GM21390 (cell line): ENCODE results near the gene MSH2.
A peak's percentile ranks its signal among the peaks of the same experiment; 100 is the strongest.

Experiments
- ATAC-seq: cut with Tn5 transposase; IDR thresholded peaks from one replicate; pipeline ENCODE4 v1.9.1; 2021; ENCODE audit not compliant: unreplicated experiment

Gene MSH2

GRCh38 chr2:47504174-47504810 is 101.3 kb downstream of the MSH2 start:
- ATAC-seq = no peak

GRCh38 chr2:47506024-47506423 is 103.1 kb downstream of the MSH2 start:
- ATAC-seq = no peak

- ATAC-seq = no peak
Observed at GRCh38 chr2:47506436-47506835, 103.5 kb downstream of the MSH2 start.

- ATAC-seq = no peak
Observed at GRCh38 chr2:47508080-47508479, 105.1 kb downstream of the MSH2 start.

GRCh38 chr2:47508641-47509040 is 105.7 kb downstream of the MSH2 start:
- no peak for ATAC-seq

GRCh38 chr2:47509250-47509649 is 106.3 kb downstream of the MSH2 start:
- ATAC-seq = no peak

GRCh38 chr2:47509821-47510385 is 106.9 kb downstream of the MSH2 start:
- no peak for ATAC-seq

DNA sequence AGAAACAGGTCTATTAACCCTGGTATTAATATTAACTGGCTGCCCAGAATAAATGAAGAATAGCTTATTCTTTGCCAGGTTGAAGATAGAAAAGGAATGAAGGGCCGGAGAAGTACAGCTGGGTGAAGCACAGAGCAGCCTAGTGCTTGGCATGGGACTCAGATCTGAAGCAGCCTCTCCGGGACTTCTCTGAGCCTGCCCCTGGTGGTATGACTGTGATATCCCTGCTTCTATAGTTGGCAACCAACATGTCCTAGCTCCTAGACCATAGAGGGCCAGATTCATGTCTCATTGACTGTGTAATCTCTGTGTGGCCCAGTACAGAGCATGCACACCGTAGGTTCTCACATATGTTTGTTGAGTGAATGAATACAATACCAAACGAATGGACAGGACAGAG is 107.8 kb downstream of the MSH2 start:
- no peak for ATAC-seq

DNA sequence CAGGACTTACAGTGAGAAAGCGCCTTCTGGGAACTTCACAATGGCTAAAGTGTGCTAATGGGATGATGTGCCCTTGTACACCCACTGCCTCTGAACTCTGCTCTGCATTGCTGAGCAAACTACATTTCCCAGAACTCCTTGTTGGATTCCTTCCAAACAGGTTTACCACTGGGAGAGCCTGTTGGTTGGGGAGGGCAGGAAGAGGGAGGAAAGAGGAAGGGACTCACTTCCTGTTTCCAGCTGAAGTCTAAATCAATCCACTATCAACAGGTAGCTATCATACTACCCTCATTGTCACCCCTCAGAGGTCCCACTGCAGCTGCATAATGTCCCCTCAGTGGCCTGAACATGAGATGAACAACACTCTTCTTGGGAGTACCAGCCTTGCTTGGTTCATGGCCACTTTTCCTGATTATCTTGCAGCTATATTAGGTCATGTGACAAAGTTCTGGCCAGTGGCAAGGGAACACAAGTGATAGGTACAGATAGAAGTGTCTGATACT is 109.7 kb downstream of the MSH2 start:
- no peak for ATAC-seq

DNA sequence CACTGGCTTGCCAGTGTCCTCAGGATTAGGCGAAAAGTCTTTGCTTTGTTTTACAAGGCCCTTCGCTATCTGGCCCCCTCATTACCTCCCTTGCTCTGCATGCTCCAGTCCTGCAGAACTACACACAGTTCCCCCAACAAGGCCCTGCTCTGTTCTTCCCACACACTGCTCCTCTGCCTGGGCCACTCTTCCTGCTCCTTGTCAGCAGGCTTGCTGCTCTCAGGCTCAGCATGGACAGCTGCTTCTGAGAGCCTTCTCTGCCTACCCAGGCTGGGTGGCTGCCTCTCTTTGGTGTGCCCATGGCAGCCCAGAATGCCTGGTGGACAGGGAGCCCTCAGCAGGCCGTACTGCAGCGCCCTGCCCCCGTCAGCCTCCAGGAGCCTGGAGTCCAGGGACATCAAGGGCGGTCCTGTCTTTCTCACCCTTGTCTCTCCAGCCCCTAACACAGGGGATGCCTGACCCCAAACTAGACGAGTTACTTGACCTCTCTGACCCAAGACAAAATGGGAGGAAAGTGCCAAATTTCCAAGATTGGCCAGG is 111.1 kb downstream of the MSH2 start:
- ATAC-seq = no peak

DNA sequence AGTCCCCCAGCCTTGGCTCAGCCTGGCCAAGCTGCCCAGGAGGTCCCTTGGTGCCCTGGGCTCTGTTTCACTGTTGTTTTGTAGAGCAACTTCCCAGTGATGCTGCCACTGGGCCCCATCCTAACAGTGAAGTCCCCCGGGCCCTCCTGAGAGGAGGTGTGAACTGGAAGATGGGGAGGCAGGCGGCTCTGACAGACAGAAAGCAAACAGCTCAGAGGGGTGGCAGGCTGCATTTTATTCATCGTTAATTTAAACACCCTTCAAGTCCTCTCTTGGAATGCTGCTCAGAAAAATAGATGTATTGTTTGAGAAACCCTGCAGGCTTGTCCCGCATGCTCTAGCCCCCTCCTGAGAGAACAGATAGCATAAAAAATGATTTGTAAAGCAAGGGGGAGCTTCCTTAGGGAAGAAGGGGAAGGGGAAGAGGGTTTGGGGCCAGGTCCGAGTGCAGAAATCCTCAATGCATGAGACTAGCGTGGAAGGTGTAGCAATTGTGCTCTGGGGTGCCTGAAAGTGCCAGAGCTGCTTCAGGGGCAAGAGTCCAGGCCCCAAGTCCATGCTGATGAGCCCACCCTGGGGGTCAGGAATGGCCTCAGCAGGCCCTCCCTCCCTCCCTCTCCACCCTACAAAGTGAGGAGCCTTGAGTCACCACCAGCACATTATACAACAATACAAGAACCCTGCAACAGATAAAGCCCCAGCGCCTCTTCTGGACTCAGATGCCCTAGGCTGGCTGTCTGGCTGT is 113.6 kb downstream of the MSH2 start:
- ATAC-seq = no peak

- no peak for ATAC-seq
Observed at GRCh38 chr2:47518497-47519146, 115.7 kb downstream of the MSH2 start.

- no peak for ATAC-seq
Observed at GRCh38 chr2:47519147-47519537, 116.2 kb downstream of the MSH2 start.

DNA sequence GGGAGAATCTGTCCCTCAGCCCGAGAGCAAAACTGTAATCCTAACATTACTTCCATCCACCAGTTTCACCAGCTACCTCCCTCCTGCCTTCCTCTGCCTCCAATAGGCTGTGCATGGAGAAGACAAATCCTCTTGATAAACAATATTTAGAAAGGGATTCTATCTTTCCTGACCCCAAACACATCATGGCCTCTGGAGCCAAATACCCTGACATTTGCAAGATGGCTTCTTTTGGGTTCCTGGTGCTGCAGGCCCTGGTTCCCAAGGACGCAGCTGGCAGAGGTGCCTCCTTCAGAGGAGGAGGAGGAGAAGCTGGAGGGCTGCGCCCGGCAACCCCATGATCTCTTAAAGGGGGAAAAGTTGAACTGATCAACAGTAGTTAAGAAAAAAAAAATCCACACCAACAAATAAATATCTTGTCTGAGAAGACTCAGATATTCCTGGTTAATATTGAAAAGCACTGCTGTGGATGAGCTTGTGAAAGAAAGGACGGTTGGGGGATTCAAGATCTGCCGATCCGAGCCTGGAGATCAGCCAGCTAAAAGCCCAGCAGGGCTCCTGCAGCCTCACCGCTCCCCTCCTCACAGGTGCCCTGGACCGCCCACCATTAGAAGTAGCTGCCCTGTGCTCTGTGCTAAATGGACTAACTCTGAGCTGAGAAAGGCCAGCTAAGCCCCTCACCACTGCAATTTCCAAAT is 116.8 kb downstream of the MSH2 start:
- no peak for ATAC-seq

DNA sequence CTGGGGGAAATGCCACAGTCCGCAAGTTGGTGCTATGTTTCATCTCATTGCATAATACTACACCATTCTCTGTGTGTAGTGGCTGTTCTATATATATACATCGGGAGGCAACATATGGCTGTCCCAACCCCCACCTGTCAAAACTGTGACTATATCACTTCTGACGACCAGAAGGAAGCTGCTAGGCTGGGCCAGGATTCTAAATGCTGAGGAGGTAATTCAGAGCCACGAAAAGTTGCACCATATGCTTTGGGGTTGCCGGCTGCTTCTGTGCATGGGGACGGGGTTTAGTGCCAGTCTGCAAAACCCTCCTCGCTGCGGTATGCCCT is 117.3 kb downstream of the MSH2 start:
- no peak for ATAC-seq

GRCh38 chr2:47520825-47521665 is 118.1 kb downstream of the MSH2 start:
- ATAC-seq = peak; percentile 82

GRCh38 chr2:47521666-47522285 is 118.8 kb downstream of the MSH2 start:
- ATAC-seq = no peak

DNA sequence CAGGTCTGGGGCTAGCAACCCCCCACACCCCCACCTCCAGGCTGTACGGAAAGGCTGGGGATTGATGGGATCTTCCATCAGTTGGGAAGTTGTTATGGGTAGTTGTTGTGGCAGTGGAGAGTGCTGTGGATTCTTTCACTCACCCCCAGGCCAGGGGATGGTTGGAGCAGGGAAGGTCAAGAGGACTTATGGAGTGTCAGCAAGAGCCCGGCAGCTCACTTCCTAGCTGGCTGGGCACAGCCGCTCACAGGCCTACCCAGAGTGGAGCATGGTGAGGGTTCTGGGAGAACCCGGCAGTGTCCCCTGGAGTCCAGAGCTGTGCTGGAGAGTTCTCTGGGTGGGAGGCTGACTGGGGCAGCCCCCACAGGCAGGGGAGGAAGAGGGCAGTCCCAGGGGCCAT is 122.2 kb downstream of the MSH2 start:
- ATAC-seq = no peak

DNA sequence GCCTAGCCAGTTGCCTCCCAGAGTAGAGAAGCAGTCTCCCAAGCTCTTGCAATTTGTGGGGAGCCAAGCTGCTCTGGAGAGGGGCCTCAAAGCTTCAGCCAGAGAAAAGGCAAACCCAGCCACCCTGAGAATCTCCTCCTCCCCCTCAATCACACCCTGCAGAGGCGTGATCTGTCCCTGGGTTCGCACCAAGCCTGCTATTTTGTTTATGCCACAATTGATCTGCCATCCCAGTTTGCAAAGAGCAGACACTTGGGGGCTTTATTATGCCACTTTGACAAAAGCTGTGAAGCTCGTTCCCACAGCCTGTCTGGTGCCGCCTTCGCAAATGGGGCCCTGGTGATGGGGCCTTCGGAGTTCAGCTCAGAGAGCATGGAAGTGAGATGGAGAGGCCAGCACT is 125.5 kb downstream of the MSH2 start:
- no peak for ATAC-seq

- no peak for ATAC-seq
Observed at GRCh38 chr2:47528874-47529273, 125.9 kb downstream of the MSH2 start.
